Parathyroid adenoma (tissue), 2 donors: ENCODE results near the gene AXDND1.

Experiments
- H2AFZ ChIP-seq: fragments of 300-600 bp; sonication (generic); one replicate; pipeline ENCODE4 v1.7.0; 2017; ENCODE audit warnings: antibody characterized with exemption, mild to moderate bottlenecking
- H3K27ac ChIP-seq: fragments of 300-600 bp; sonication (generic); one replicate; pipeline ENCODE4 v1.7.0; 2017
- H3K27me3 ChIP-seq: fragments of 300-600 bp; sonication (generic); one replicate; pipeline ENCODE4 v1.7.0; 2017; ENCODE audit warnings: low read length; ENCODE audit not compliant: control insufficient read depth, insufficient read depth
- H3K36me3 ChIP-seq: fragments of 300-600 bp; sonication (generic); one replicate; pipeline ENCODE4 v1.7.0; 2017; ENCODE audit warnings: low read length; ENCODE audit not compliant: control insufficient read depth, insufficient read depth
- H3K4me1 ChIP-seq: fragments of 300-600 bp; sonication (generic); one replicate; pipeline ENCODE4 v1.7.0; 2017; ENCODE audit warnings: control low read depth
- H3K4me2 ChIP-seq: fragments of 300-600 bp; sonication (generic); one replicate; pipeline ENCODE4 v1.7.0; 2017; ENCODE audit warnings: low read length
- H3K4me3 ChIP-seq: fragments of 300-600 bp; sonication (generic); one replicate; pipeline ENCODE4 v1.7.0; 2017; ENCODE audit warnings: low read depth, low read length
- H3K79me2 ChIP-seq: fragments of 300-600 bp; sonication (generic); one replicate; pipeline ENCODE4 v1.7.0; 2017; ENCODE audit warnings: control low read depth
- H3K9ac ChIP-seq: fragments of 300-600 bp; sonication (generic); one replicate; pipeline ENCODE4 v1.7.0; 2017; ENCODE audit warnings: mild to moderate bottlenecking
- H3K9me3 ChIP-seq: fragments of 300-600 bp; sonication (generic); one replicate; pipeline ENCODE4 v1.7.0; 2017; ENCODE audit warnings: low read length; ENCODE audit not compliant: control insufficient read depth
- CTCF ChIP-seq: fragments of 300-600 bp; sonication (generic); IDR thresholded peaks from one replicate; pipeline ENCODE4 v1.7.0; 2017; ENCODE audit warnings: antibody characterized with exemption, mild to moderate bottlenecking
- donor health status: primary hyperparathyroidism.

Gene AXDND1

GRCh38 chr1:179329862-179330261 lies 35.9 kb upstream of the AXDND1 start:
- Histone ChIP-seq H3K4me1 (peaks cover 2% of the 10 kb centered on the region), H3K9me3 (no peaks in the 10 kb centered on the region), H3K9ac (no peak overlapping the region), H3K4me2 (no peak overlapping the region), H3K79me2 (no peaks in the 10 kb centered on the region), H3K27me3 (no peaks in the 10 kb centered on the region), H3K36me3 (no peaks in the 10 kb centered on the region), H3K27ac (no peak overlapping the region), H2AFZ (no peak overlapping the region), H3K4me3 (no peak overlapping the region)
- TF ChIP-seq CTCF, result no peak

GRCh38 chr1:179334440-179334839 lies 31.3 kb upstream of the AXDND1 start:
- no peak for TF ChIP-seq CTCF
- Histone ChIP-seq H3K4me2 (no peak overlapping the region), H3K9me3 (no peaks in the 10 kb centered on the region), H3K27ac (no peak overlapping the region), H3K79me2 (no peaks in the 10 kb centered on the region), H3K4me1 (peaks cover 2% of the 10 kb centered on the region), H3K36me3 (no peaks in the 10 kb centered on the region), H3K9ac (no peak overlapping the region), H3K4me3 (no peak overlapping the region), H2AFZ (no peak overlapping the region), H3K27me3 (no peaks in the 10 kb centered on the region)

- TF ChIP-seq CTCF, result no peak
- Histone ChIP-seq H2AFZ (no peak overlapping the region), H3K27me3 (no peaks in the 10 kb centered on the region), H3K9me3 (no peaks in the 10 kb centered on the region), H3K9ac (no peak overlapping the region), H3K4me2 (no peak overlapping the region), H3K27ac (no peak overlapping the region), H3K4me3 (no peak overlapping the region), H3K79me2 (no peaks in the 10 kb centered on the region), H3K36me3 (no peaks in the 10 kb centered on the region), H3K4me1 (no peaks in the 10 kb centered on the region)
Measured at GRCh38 chr1:179337288-179337687, 28.5 kb upstream of the AXDND1 start.

- no peaks in the 10 kb centered on the region for H3K9me3 ChIP-seq
- no peaks in the 10 kb centered on the region for H3K4me1 ChIP-seq
- H3K36me3 ChIP-seq, result no peaks in the 10 kb centered on the region
- H3K79me2 ChIP-seq, result no peaks in the 10 kb centered on the region
- H2AFZ ChIP-seq, result no peak overlapping the region
- no peak for TF ChIP-seq CTCF
- H3K4me3 ChIP-seq, result no peak overlapping the region
- H3K27ac ChIP-seq, result no peak overlapping the region
- H3K4me2 ChIP-seq, result no peak overlapping the region
- no peak overlapping the region for H3K9ac ChIP-seq
- no peaks in the 10 kb centered on the region for H3K27me3 ChIP-seq
Measured at GRCh38 chr1:179337942-179338560, 27.7 kb upstream of the AXDND1 start.

- Histone ChIP-seq H2AFZ (no peak overlapping the region), H3K9me3 (no peaks in the 10 kb centered on the region), H3K27me3 (no peaks in the 10 kb centered on the region), H3K9ac (no peak overlapping the region), H3K4me1 (no peaks in the 10 kb centered on the region), H3K36me3 (no peaks in the 10 kb centered on the region), H3K27ac (no peak overlapping the region), H3K79me2 (no peaks in the 10 kb centered on the region), H3K4me2 (no peak overlapping the region), H3K4me3 (no peak overlapping the region)
- no peak for TF ChIP-seq CTCF
Measured at GRCh38 chr1:179340918-179341317, 24.9 kb upstream of the AXDND1 start.
